ENCODE data around the gene CRELD1.

GRCh38 chr3:9970020-9970652 lies 36.5 kb downstream of the CRELD1 start:
- TF ChIP-seq, protein P1, sequence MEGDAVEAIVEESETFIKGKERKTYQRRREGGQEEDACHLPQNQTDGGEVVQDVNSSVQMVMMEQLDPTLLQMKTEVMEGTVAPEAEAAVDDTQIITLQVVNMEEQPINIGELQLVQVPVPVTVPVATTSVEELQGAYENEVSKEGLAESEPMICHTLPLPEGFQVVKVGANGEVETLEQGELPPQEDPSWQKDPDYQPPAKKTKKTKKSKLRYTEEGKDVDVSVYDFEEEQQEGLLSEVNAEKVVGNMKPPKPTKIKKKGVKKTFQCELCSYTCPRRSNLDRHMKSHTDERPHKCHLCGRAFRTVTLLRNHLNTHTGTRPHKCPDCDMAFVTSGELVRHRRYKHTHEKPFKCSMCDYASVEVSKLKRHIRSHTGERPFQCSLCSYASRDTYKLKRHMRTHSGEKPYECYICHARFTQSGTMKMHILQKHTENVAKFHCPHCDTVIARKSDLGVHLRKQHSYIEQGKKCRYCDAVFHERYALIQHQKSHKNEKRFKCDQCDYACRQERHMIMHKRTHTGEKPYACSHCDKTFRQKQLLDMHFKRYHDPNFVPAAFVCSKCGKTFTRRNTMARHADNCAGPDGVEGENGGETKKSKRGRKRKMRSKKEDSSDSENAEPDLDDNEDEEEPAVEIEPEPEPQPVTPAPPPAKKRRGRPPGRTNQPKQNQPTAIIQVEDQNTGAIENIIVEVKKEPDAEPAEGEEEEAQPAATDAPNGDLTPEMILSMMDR (conservative IDR thresholded peaks at IDR 0.05; ENCODE audit: low read depth, low read length): no peak
- TF ChIP-seq EZH2 (IDR thresholded peaks at IDR 0.05; ENCODE audit: borderline replicate concordance, low read depth, low read length, poor library complexity, severe bottlenecking): no peak

Data from A673 (cell line).